Measurements from ENCODE around the gene KLF2.

The KLF2 gene

GRCh38 chr19:16297575-16298178 lies 26.9 kb upstream of the KLF2 start:
- no peaks in the 10 kb centered on the region for H3K36me3 ChIP-seq (ENCODE audit: insufficient read depth, low read length)
- no peaks in the 10 kb centered on the region for H3K27me3 ChIP-seq (ENCODE audit: insufficient read depth, low read length, poor library complexity)
- H2AFZ ChIP-seq (ENCODE audit: low read depth, low read length) = no peak overlapping the region
- H3K79me2 ChIP-seq (ENCODE audit: insufficient read depth, low read length) = no peaks in the 10 kb centered on the region
- H4K20me1 ChIP-seq (ENCODE audit: insufficient read depth, low read length) = no peaks in the 10 kb centered on the region
- TF ChIP-seq EZH2 (IDR thresholded peaks at IDR 0.05; ENCODE audit: borderline replicate concordance, low read depth, low read length, severe bottlenecking) = no peak
- TF ChIP-seq CTCF (IDR thresholded peaks at IDR 0.05; ENCODE audit: borderline replicate concordance, extremely low read depth, low read length, poor library complexity, severe bottlenecking) = no peak
- H3K27ac ChIP-seq (ENCODE audit: low read length) = no peak overlapping the region
- DNase-seq = no peak
- no peak overlapping the region for H3K9ac ChIP-seq (ENCODE audit: low read depth, low read length)
- no peak for ATAC-seq (ENCODE audit: insufficient read depth, low read depth)
- H3K4me2 ChIP-seq (ENCODE audit: insufficient read depth, low read length) = no peak overlapping the region
- H3K9me3 ChIP-seq (ENCODE audit: insufficient read depth, low read length, severe bottlenecking) = no peaks in the 10 kb centered on the region
- no peak overlapping the region for H3K4me3 ChIP-seq (ENCODE audit: low read depth in 1 of 2, low read length in 2 of 2)
- H3K4me1 ChIP-seq (ENCODE audit: insufficient read depth, low read length) = no peaks in the 10 kb centered on the region

GRCh38 chr19:16298334-16298733 lies 26.3 kb upstream of the KLF2 start:
- no peak for ATAC-seq (ENCODE audit: insufficient read depth, low read depth)

GRCh38 chr19:16301999-16302694 lies 22.5 kb upstream of the KLF2 start:
- Histone ChIP-seq H3K4me2 (ENCODE audit: insufficient read depth, low read length) (no peak overlapping the region), H3K9ac (ENCODE audit: low read depth, low read length) (no peak overlapping the region), H3K79me2 (ENCODE audit: insufficient read depth, low read length) (no peaks in the 10 kb centered on the region), H3K4me1 (ENCODE audit: insufficient read depth, low read length) (no peaks in the 10 kb centered on the region), H3K36me3 (ENCODE audit: insufficient read depth, low read length) (no peaks in the 10 kb centered on the region), H3K27me3 (ENCODE audit: insufficient read depth, low read length, poor library complexity) (no peaks in the 10 kb centered on the region), H3K9me3 (ENCODE audit: insufficient read depth, low read length, severe bottlenecking) (no peaks in the 10 kb centered on the region), H2AFZ (ENCODE audit: low read depth, low read length) (no peak overlapping the region), H3K4me3 (ENCODE audit: low read depth in 1 of 2, low read length in 2 of 2) (no peak overlapping the region), H3K27ac (ENCODE audit: low read length) (no peak overlapping the region), H4K20me1 (ENCODE audit: insufficient read depth, low read length) (no peaks in the 10 kb centered on the region)
- ATAC-seq (ENCODE audit: insufficient read depth, low read depth) (no peak), DNase-seq (no peak)
- TF ChIP-seq CTCF (IDR thresholded peaks at IDR 0.05; ENCODE audit: borderline replicate concordance, extremely low read depth, low read length, poor library complexity, severe bottlenecking) (no peak), EZH2 (IDR thresholded peaks at IDR 0.05; ENCODE audit: borderline replicate concordance, low read depth, low read length, severe bottlenecking) (no peak)

More at GRCh38 chr19:16298334-16298733, 26.3 kb upstream of the KLF2 start:
- Histone ChIP-seq H4K20me1 (ENCODE audit: insufficient read depth, low read length) (no peaks in the 10 kb centered on the region), H3K79me2 (ENCODE audit: insufficient read depth, low read length) (no peaks in the 10 kb centered on the region), H3K27me3 (ENCODE audit: insufficient read depth, low read length, poor library complexity) (no peaks in the 10 kb centered on the region), H3K9ac (ENCODE audit: low read depth, low read length) (no peak overlapping the region), H2AFZ (ENCODE audit: low read depth, low read length) (no peak overlapping the region), H3K36me3 (ENCODE audit: insufficient read depth, low read length) (no peaks in the 10 kb centered on the region), H3K4me1 (ENCODE audit: insufficient read depth, low read length) (no peaks in the 10 kb centered on the region), H3K4me3 (ENCODE audit: low read depth in 1 of 2, low read length in 2 of 2) (no peak overlapping the region), H3K4me2 (ENCODE audit: insufficient read depth, low read length) (no peak overlapping the region), H3K27ac (ENCODE audit: low read length) (no peak overlapping the region), H3K9me3 (ENCODE audit: insufficient read depth, low read length, severe bottlenecking) (no peaks in the 10 kb centered on the region)
- DNase-seq = no peak
- TF ChIP-seq EZH2 (IDR thresholded peaks at IDR 0.05; ENCODE audit: borderline replicate concordance, low read depth, low read length, severe bottlenecking) (no peak), CTCF (IDR thresholded peaks at IDR 0.05; ENCODE audit: borderline replicate concordance, extremely low read depth, low read length, poor library complexity, severe bottlenecking) (no peak)
